GM18511 (cell line): ENCODE results near the gene ZNF334.

ENCODE experiments used
- ATAC-seq: cut with Tn5 transposase; IDR thresholded peaks from one replicate; pipeline ENCODE4 v1.9.1; 2021; ENCODE audit warnings: mild to moderate bottlenecking, moderate library complexity; ENCODE audit not compliant: unreplicated experiment

ZNF334 gene

DNA sequence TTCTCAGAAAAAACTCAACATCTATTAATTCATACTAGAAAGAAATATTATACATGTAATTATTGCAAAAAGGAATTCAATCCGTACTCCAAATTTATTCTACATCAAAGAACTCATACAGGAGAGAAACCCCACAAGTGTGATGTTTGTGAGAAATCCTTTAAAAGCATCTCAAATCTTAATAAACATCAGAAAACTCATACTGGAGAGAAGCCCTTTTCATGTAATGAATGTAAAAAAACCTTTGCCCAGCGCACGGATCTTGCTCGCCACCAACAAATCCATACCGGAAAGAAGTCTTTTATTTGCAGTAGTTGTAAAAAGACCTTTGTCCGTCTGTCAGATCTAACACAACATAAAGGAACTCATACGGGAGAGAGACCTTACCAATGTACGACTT lies 22.0 kb downstream of the ZNF334 start:
- no peak for ATAC-seq

DNA sequence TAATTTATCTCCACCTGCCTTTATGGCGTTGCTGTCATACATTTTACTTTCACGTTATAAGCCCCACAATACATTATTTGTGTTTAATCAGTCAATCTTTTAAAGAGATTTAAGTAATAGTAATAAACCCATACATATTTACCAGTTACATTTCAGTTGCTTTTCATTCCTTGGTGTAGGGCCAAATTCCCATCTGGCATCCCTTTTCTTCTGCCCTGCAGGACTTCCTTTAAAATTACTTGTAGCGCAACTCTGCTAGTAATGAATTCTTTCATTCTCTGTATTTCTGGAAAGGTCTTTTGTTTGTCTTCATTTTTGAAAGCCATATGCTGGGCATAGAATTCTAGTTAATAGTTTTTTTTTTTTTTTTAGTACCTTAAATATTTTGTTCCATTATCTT lies 24.9 kb downstream of the ZNF334 start:
- ATAC-seq, result no peak

DNA sequence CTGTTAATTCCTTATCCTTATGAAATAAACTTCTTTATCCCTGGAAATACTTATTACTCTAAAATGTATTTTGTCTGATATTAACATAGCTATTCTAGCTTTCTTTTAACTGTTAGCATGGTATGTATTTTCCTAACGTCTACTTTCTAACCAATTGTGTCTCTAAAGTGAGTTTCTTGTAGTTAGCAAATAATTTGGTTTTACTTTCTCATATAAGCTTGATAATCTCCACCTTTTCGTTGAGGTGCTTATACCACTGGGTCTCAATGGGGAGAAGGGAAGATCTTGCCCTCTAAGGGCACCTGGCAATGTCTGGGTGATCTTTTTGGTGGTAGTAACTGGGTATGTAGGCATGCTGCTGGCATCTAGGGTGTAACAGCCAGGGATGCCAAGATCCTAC lies 25.7 kb downstream of the ZNF334 start:
- ATAC-seq, result no peak

DNA sequence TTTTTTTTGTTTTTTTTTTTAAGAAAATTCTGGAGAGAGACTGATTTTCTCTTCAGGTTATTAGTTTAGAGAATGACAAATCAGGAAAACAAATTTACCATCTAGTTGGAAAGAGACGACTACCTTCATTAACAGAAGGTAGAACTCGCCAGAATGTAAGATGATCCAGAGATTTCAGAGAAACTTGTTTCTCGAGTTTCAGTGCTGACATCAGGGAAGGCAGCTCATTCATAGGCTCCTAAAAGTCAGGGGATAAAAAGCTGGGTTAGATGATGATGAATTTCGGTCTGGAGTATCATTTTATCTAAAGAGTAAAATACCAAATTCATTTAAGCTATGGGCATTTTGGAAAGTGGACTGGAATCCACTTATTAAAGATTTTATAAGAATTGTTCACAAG lies 27.9 kb downstream of the ZNF334 start:
- no peak for ATAC-seq

DNA sequence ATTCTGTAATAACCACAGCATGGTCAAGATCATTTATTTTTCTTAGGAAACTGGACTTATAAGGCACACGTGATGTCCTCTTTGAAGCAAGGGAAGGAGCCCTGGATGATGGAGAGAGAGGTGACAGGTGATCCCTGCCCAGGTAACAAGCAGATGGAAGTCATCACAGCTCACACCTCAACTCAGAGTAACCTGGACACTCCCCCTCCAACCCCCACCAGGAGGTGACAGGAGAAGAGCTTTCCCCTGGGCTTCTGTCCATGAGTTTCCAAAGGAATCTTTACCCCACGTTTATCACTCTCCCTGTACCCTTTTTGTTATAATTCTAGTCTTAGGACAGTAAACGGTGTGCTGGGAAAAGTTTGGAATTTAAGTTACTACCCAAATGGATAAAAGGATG lies 28.4 kb downstream of the ZNF334 start:
- ATAC-seq, result no peak

DNA sequence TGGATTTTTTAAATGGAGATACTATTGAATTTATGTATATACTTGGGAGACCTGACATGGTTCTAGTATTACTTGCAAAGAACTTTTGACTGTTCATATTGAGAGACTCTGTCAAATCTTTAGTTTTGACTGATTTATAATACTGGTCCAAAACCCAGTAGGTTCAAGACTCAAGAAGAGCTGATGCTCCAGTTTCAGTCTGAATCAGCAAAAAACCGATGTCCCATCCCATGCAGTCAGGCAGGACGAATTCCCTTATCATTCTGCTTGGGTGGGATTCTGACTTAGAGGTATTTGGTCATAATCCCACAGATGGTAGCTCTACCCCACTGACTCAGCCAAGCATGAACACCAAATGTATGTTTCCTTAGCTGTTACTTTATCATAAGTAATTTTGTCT lies 29.5 kb downstream of the ZNF334 start:
- no peak for ATAC-seq

DNA sequence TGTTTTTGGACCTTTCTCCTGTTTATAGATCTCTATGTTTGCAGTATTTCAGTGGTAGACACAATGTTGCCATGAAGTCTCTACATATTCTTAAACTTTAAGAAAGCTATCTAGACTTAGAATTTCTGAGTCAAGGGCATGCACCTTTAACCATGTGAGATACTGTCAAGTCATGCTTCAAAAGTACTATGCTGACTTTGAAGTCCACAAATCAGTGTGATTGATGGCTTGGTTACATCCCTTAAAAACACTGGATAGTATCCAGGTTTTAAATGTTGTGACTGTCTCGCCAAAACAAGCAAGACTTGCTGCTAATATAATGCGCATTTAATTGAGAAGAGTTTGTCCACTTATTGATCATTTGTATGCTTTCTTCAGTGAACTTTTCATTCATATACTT lies 30.5 kb downstream of the ZNF334 start:
- no peak for ATAC-seq

DNA sequence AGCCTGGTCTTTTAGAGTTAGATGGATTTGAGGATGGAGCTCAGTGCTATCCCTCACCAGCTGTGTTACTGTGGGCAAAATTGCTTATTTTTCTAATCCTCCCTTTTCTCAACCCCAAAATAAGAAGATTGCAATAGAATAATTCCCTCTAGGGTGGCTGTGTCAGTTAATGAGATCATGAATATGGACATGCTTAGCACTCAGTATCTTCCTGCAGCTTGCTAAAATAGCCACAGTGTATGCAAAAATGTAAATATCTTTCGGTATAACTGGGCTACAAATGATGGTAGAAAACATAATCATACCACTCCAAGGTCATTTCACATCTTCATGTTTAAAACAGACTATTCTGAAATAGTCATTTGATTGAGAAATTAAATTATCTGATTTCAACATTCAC lies 35.7 kb downstream of the ZNF334 start:
- ATAC-seq, result no peak

DNA sequence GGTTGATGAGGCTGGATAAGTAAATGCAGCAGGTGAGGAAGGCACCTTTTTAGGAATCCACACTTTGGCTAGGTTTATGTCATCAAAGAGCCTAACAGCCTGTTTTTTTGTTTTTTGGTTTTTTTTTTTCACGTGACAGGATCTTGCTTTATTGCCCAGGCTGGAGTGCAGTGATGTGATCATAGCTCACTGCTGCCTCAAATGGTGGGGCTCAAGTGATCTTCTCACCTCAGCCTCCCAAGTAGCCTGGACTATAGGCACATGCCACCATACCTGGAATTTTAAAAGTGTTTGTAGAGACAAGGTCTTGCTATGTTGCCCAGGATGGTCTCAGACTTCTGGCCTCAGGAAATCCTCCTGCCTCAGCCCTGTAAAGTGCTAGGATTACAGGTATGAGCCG lies 36.1 kb downstream of the ZNF334 start:
- no peak for ATAC-seq

DNA sequence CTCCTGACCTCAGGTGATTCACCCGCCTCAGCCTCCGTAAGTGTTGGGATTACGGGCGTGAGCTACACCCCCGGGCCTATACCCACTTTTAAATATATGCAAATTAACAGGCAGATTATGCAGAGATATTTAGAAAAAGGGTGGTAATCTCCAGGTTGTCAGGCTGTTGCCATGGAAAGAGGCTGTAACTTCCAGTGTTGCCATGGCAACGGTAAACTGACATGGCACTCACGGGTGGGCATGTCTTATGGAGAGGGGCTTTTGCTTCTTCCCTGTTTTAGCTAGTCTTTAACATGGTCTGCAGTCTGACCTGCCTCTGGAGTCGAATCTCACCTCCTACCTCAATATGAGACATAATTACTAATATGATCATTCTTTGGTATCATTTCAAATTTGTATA lies 44.9 kb downstream of the ZNF334 start:
- no peak for ATAC-seq

DNA sequence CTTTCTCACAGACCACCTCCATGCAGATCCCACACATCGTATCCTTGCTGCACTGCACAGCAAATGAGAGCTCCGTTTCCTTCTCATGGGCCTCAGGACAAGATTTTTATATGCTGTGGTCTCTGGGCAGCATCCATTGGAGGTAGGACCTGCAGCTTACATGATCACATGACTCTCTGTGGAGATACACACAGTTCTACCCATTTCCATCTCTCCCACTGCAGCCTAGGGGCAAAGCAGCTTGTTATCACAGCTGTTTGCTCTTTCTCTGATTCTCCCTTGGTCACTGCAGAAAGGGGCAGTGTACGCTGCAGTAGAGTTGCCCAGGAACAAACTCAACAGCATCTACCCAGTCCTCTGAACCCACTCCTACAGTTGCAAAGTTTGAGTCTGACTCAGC lies 48.9 kb downstream of the ZNF334 start:
- ATAC-seq, result no peak

DNA sequence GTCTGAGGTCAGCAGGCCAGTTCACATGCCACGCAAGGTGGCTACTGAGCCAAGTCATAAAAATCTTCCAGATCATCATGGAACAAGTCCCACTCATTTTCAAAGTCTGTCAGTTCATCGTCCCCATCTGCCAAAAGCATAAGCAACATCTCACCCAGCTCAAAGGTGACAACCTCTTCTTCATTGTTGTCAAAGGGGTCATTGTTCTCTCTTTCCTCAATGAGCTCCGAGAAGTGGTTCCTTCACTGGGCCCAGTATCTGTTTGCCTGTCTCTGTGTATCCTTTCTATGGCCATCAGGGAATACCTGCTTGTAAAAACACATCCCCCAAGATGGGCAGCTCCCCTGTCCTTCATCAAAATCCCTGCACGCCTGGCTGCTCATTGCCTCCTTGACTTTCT lies 49.5 kb downstream of the ZNF334 start:
- no peak for ATAC-seq

DNA sequence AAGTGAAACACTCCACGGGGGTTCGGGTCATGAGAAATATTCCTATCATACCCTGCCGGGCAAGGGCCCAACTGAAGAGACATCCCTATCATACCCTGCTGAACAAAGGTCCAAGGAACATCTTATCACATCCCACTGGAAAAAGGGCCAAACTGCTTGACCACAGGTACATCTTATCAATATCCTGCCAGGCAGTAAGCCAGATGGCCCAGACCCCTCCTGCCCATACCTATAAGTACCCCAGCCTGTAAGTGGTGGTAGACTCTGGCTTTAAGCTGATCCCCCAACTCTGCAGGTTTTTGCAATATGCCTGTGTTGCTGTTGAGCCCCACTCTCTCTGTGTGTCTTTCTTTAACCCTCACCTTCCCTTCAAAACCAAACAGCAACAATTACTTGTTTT lies 51.6 kb downstream of the ZNF334 start:
- no peak for ATAC-seq

DNA sequence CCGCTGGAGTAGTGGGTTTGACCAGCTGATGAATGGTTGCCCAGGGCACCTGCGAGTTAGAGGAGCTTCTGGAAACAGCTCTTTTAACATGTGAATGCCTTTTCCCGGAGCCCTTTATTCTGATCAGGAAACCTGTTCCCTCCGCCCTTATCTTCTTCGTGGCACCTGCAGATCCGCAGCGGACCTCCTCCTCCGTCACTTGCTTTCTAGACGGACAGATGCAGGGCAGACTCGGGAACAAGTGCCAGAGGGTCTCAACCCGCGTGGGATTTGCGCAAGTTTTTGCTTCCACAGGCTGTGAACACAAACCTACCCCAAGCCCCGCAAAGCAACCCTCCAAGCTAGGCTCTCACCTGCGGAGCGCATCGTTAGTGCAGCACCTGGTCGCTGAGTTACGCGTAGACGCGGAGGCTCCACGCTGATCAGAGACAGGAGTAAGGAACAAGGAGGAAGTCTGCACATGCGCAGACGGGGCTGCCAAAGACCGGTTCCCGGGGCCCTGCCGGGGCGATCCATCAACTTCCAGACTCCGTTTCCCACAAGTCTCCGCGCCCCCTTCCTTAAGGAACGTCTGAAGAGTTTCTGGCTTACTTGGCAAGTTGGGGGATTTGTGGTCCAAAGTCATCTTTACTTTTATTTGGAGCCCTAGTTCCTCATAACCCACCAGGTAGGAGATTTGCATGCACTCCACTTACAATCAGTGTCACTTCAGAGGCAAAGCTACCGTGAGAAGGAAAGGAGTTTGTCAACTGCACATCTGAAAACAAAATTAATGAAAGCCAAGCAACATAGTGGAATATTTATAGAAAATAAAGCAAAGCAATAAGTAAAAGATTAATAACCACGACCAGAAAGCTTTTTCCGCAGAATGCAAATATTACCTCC lies 54.3 kb downstream of the ZNF334 start:
- ATAC-seq, result no peak

DNA sequence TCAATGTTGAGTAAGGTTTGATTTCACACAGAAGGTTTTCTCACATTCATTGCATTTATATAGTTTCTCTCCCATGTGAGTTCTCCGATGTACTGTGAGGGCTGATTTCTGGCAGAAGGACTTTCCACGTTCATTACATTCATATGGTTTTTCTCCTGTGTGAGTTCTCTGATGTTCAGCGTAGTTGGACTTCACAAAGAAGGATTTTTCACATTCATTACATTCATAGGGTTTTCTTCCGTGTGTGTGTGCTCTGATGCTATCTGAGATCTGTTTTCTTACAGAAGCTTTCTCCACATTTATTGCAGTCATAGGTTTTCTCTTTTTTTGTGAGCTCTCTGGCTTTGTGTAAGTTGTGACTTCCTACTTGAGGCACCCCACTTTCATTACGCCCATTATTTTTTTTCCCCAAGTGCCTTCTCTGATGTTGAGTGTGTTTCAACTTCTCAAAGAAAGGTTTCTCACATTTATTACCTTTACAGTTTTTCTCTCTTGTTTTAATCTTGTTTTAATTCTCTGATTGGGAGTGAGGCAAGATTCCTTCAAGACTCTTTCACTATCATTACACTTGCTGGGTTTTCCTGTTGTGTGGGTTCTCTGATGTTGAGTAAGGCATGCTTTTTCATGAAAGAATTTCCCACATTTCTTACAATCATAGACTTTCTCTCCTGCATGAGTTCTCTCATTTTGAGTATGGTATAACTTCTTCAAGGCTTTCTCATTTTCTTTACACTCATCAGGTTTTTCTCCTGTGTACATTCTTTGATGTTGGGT lies 56.9 kb downstream of the ZNF334 start:
- ATAC-seq, result no peak

DNA sequence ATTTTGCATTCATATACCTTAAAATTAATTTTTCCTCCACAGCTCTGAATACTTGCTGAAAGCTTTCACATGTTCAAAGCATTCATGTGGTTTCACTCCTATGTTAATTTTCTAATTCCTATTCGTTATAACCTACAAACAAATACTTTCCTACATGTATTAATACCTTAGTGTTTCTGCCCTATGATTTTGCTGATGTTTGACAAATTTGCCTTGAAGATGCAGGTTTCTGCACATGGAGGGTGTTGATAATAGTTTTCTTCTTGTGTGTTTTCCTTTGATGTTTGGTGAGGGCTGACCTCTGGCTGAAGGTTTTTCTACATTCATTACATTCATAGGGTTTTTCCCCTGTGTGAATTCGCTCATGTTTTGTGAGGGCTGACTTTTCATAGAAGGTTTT lies 57.6 kb downstream of the ZNF334 start:
- no peak for ATAC-seq
